GM18907 (cell line): Measurements from ENCODE around the gene PDXK.
"Not testable (repeated sequence)": the region's sequence is repeated elsewhere in the genome, so short reads cannot be mapped to it uniquely, and the experiment has no call there.

Source experiments
- ATAC-seq: cut with Tn5 transposase; IDR thresholded peaks from one replicate; pipeline ENCODE4 v1.9.1; 2021; ENCODE audit warnings: mild to moderate bottlenecking, moderate library complexity; ENCODE audit not compliant: unreplicated experiment

The PDXK gene

DNA sequence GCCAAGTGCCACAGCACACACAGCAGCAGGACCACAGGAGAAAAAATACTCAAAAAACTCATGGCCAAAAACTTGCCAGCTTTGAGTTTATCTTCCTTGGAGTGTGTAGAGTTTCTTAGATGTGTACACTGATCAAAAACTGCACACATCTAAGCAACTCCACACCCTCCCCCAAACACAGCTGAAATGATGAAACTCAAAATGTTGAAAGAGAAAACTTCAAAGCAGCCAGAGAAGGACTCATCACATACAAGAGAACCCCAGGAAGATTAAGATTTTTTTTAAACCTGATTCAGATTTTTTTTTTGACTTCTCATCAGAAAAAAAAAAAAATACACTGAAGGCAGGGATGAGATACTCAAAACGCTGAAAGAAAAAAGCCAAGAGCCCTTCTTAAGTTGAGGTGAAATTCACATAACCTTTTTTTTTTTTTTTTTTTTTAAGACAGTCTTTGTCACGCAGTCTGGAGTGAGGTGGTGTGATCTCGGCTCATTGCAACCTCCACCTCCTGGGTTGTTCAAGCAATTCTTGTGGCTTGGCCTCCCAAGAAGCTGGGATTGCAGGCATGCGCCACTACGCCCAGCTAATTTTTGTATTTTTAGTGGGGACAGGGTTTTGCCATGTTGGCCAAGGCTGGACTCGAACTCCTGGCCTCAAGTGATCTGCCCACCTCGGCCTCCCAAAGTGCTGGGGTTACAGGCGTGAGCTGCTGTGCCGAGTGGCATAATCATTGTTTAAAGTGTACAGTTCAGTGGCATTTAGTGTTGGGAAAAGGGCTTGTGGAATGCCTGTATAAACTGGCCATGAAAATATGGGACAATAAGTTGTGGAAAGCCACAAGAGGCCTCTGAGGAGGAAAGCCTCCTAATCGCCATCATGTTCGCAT lies 20.9 kb upstream of the PDXK start:
- ATAC-seq, result no peak

DNA sequence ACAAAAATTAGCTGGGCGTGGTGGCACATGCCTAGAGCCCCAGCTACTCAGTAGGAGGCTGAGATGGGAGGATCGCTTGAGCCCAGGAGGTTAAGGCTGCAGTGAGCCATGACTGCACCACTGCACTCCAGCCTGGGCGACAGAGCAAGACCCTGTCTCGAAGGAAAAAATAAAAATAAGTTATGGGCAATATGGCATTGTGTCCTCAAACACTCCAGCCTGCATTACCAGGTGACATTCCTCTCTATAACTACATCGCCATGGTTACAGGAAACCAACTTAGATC lies 19.5 kb upstream of the PDXK start:
- ATAC-seq, result not testable (repeated sequence)

DNA sequence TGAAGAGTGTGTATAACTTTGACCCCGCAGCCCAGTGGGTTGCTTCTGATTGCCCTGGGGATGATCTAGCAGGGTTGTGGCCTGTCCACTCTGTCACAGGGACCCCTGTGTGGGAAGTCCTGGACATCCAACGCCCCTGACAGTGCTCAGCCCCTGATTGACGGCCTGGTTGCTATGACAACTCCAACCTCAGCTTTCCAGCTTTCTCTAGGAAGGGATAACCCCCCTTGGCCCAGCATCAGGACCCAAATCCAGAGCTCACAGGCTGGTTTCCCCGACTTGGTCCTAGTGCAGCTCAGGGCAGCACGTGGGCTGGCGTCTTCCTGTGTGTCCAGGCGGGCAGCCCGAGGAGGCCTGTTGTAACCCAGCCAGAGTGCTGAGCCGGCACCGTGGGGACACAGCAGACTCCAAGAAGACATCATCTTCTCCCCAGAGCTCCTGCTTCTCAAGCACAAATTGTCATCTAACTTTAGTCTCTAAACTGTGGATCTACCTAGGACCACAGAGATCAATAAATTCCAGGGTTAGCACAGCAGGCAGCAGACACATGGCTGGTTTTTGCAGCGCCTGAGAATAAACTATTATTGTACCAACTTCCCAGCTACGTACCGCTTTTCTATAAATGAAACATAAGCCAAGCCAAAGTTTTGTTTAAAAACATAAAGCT lies 18.9 kb upstream of the PDXK start:
- no peak for ATAC-seq

DNA sequence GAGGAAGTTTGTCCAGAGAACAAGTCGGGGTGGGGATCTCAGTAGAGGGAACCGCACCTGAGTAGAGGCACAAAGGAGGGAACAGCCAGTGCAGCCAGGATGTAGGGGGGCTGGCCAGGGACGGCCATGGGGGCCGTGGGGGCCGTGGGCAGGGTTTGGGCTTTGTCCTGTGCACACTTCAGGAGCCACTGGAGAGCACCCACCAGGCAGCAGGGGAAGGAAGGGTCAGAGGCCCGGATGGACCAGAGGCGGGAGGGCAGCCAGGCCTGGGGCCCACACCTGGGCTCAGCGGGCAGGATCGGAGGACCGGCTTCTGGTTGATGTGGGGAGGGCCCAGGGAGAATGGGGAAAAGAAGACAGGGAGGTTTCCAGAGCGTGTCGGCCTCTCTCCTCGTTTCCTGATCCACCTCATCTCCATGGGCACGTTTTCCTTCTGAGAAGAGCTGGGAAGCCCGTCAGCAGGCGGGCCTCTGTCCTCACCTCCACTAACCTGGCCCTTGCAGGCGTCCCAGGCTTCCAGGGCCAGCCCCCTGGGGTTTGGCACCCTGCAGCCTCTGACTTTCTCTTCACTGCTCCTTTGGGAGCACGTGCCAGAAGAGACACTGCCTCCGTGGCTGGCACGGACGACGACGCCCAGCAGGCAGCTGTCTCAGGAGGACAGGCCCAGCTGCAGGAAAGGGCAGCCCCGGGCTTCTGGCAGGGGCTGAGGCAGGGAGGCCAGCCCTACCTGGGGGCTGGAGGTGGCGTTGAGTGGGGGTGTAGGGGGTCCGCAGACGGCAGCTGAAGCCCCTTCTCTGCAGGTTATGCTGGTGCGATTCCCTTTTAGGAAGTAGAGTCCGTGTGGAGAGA lies 16.8 kb upstream of the PDXK start:
- ATAC-seq, result no peak

DNA sequence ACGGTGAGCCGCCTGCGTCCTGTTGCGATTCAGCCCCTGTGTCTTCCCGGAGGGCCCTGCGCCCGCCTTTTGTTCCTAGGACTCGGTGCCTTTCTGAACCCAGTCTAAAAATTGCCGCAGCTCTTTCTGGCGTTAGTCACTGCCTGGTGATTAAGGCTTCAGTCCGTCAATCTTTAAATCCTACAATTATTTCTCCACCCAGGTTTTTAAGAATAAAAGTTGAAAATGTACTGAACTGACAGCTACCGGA lies 16.2 kb upstream of the PDXK start:
- no peak for ATAC-seq

DNA sequence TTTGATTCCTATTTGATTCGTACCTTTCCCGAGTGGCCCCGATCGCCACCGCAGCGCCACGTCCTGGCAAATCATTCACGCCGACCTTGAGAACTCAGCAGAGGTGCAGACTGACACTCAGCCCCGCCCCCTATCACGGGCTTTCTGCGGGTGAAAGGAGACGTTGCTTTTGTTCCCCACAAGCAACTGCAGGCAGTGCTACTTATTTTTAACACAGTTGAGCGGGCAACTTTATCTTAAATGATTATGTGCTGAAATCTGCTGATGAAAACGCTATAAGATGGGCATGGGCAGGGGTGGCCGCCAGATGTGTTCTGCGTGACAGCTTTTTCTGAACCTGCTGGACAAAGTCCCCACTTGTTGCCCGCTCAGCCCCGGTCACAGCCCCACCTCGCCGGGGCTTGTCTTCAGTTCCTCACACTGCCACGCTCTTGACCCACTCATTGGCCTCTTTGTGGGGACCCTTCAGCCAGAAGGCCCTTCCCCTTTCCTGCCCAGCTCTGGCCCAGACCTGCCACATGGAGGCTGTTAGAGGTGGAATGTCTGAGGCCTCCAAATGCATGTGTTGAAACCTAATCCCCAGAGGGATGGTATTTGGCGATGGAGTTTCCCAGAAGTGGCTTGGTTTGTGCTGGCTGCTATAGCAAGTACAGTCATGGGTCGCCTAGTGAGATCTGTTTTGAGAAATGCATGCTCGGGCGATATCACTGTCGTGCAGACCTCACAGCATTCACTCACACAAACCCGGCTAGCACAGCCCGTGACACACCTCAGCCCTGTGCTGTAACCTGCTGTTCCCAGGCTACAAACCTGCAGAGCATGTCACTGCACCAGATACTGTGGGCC lies 15.7 kb upstream of the PDXK start:
- ATAC-seq, result no peak

DNA sequence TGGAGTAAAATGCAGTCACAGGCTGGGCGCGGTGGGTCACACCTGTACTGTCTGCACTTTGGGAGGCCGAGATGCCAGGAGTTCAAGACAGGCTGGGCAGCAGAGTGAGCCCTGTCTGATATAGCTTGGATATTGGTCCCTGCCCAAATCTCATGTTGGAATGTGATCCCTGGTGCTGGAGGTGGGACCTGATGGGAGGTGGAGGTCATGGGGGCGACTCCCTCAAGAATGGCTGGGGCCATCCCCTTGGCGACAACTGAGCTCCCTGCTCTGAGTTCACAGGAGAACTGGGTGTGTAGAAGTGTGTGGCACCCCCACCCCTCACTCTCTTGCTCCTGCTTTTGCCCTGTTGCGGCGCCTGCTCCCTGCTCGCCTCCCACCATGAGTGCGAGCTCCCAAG lies 11.5 kb upstream of the PDXK start:
- no peak for ATAC-seq

DNA sequence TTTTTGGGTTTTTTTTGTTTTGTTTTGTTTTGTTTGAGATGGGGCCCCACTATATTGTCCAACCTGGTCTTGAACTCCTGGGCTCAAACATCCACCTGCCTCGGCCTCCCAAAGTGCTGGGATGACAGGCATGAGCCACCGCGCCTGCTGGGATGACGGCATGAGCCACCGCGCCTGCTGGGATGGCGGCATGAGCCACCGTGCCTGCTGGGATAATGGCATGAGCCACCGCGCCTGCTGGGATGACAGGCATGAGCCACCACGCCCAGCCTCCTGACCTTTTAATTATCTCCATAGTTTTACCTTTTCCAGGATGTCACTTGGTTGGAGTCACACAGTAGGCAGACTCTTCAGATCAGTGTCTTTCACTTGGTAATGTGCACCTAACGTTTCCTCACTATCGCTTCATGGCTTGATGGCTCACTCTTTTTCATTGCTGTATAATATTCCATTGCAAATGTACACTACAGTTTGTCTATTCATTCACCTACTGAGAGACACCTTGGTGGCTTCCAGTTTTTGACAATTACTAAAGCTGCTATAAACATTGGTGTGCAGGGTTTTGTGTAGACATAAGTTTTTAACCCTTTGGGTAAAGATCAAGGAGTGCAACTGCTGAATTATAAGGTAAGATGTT lies 10.1 kb upstream of the PDXK start:
- no peak for ATAC-seq

DNA sequence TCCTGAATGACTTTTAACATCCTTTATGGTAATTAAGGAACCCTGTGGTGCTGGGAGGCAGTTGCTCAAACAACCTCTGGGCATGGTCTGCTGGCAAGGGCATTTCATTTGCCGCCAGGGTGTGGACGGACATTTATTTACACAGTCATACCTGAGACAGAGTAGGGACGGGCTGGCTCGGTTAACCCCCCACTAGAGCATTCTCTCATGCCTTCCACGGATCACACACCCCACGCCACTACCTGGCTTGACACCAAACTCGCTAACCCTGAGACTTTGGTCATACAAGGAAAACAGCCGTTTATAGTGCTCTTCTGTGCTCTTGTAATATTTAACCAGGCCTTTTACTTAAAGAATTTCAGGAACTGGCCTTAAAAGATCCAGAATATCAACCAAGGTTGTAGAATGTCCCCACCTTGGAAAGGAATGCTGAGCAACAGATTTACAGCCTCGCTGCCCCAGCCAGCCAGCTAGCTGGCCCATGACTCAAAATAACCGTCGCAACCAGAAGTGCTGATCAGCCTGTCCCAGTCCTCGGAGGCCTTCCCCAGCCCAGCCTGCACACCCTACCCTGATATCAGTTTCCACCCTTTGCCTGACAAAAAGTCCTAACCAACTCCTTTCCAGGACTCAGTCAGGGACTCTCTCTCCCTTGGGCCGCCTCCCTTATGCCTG lies 6.5 kb upstream of the PDXK start:
- no peak for ATAC-seq

DNA sequence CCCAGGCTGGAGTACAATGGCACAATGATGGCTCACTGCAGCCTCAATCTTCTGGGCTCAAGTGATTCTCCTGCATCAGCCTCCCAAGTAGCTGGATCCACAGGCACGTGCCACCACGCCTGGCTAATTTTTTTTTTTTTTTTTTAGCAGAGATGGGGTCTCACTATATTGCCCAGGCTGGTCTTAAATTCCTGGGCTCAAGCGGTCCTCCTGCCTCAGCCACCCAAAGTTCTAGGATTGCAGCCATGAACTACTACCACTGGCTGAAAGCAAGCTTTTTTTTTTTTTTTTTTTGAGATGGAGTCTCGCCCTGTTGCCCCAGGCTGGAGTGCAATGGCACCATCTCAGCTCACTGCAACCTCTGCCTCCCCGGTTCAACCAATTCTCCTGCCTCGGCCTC lies 5.8 kb upstream of the PDXK start:
- ATAC-seq, result not testable (repeated sequence)

DNA sequence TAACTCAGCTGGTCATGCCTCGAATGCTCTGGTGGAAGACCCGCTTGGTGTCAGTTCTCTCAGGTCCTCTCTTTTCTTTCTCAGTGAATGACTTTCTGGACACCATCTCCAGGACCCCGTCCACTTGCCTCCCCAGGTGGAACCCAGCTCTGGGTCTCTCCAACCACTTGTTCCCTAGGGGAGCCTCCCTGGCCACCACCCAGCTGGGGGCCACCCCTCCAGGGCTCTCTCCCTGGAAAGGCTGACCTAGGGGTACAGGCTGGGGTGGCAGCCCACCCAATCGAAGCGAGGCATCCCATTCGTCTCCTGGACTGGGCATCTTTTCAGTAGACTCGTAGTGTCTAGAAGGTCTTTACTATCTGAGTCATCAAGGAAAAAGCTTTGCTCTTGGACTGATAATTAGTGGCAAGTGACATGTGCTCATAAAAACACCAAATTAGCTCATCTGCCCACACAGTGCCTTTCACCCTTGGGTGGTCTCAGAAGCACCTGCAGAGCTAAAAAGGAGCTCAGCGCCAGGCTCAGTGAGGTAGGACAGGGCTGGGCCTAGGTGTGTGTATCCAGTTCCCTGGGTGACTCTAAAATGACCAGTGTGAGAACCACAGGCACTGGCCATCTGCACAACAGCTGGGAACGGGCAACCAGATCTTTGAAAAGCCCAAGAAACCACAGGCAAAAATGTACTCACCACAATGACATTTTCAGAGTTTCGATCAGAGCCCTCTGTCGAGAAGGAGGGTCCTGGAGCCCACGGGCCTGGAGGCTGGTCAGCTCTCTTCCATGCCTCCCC lies 2.4 kb upstream of the PDXK start:
- ATAC-seq, result peak; percentile 34

DNA sequence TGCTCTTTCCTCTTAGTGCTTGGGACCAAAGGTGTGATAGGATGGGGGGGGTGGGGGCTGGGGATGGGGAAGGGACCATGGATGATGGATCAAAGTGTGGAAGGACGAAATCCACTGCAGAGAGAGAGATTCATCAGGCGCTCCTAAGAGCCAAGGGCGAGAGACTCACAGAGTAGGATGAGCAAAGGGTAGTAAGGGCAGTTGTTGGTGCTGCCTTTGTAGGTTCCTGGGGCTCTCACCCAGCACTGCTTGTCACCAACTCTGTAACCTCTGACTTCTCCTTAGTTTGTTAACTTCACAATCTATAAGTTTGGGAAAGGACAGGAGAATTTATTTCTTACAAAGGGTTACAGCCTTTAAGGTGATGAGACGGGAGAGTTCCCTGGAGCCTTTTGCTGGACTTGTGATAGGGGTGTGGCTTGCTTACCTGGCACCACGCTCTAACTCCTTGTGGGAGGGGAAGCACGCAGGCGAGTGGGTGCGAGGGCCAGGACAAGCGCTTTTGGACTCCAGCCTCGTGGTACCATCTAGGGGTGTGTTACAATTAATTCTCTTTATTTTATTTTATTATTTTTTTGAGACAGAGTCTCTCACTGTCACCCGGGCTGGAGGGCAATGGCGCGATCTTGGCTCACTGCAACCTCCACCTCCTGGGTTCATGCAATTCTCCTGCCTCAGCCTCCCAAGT lies 1.6 kb upstream of the PDXK start:
- no peak for ATAC-seq

DNA sequence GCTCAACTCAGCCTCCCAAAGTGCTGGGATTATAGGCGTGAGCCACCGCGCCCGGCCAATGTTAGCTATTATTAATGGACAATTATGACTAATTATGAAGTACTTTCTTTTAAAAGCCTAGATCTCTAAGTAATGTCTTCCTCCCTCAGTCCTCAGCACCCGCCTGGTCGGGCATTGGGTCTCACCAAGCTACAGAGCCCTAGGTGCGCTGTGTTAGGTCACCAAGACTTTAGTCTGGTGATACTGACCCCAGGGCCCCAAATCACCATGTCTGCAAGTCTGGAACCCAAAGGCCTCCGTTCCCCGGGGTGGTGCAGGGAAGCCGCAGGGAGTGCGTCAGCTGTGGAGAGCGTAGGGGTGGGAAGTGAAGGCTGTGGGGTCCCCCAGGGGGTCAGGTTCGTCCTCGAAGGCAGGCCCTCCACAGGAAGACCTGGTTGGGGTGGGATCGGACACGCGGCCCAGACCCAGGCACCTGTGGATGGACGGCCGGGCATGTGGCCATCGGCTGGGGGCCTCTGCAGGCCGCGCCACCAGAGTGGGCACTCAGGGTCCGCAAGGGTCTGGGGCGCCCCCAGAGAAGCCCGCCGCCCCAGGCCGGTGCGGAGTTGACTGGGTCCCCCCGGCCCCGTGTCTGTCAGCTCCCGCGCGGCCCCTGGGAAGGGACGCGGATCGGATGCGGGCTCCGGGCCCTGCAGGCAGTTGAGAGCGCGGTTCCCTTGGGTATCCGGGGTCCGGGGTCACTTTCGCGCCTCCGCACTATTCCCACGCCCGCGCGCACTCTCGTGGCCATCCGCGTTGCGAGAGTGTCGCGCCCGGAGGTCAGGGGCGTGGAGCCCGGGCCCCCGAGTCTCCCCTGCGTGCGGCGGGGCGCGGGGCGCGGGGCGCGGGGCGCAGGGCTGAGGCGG lies 710 bp upstream of the PDXK start:
- peak; percentile 0 for ATAC-seq

DNA sequence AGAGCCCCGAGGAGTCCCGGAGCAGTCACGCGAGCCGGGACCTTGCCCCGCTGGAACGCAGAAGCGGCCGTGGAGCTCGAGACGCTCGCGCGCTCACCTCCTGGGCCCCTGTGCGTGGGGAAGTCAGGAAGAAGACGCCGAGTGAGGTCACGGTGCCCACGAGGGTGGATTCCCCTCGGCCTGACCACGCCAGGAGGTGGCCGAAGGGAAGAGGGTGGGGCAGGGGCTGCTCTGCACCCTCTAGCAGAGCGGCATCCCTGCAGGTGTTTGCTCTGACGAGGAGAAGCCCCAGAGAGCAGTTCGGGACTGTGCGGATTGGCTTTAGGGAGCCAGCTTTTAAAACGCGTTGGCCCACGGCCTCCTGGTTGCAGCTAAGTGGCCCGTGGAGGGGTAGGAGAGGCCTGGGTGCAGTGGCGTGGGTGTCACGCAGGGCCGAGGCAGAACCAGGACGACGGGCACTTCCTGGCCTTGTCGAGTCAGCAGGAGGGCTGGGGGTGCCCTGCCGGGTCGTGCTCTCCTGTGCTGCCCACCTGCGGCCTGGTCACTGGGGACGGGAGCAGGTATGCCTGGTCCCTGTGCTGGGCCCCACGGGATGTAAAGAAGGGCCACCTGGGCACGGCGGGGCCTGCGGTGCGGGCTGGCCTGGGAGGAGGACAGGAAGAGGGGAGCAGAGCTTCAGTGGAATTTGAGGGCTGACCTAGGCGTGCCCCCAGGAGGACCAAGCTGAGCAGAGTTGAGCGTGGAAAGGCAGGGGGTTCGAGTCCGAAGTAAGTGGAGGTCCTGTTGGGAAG lies 1.0 kb downstream of the PDXK start:
- ATAC-seq, result peak; percentile 8

DNA sequence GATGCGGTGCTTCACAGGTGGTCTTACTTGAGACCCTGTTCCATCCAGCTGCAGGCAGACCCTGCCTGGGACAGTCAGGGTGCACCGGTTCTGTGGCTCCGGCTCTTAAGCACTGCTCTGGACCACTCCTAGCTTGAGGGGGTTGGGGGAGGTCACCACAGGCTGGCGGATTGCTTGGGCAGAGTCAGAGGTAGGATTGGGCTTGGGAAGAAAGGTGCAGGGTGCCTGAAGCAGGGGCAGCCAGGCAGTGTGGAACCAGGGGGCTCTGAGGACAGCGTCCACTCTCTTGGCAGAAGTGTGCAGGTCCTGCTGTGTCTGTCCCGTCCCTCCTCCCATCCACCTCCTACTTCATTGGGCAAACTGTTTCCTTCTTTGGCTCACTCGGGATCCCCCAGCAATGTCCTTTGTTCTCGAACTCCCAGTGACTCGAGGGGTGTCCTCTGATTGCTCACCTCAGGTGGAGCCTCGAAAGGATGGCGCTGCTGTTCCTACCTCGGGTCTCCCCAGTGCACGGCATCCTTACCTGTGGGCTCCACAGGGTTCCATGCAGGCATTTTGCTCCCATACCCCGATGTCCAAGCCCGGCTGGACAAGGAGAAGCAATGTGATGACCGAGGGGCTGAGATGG lies 1.7 kb downstream of the PDXK start:
- ATAC-seq, result no peak

DNA sequence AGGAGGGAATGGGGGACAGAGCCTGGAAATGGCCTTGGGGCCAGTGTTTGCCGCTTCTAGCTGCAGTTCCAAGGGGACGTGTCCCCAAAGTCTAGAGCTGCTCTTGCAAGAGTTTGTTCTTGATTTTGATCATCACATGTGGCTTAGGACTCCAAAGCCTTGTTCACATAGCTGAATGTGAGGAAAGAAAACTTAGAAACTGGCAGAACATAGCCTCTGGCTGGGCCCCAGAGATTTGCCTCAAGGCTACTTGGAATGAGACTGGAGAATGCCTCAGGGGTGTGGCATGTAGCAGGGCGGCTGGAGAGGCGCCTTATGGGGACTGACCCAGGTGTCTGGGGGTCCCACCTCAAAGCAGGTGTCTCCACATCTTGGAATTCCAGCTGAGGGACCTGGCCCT lies 2.3 kb downstream of the PDXK start:
- ATAC-seq, result no peak
